Kidney (tissue), 14 donors: ENCODE data around the gene MIGA2. TPM values are rescaled to one million over a fixed set of nuclear protein-coding genes. Genes with fewer than 3 reads are reported as not detected.

ENCODE experiments used
- DNase-seq, 5 donors: peaks; one replicate each; pipeline ENCODE4 v3.0.0-alpha.2; 2013 to 2020
- FAIRE-seq: peaks from 2 replicates; lab custom pipeline; 2012; peaks lifted over from hg19 to GRCh38; lab: Jason Lieb, UNC
- H3K27ac ChIP-seq, 2 donors: one replicate each; pipeline ENCODE4 v1.7.0; 2013; ENCODE audit warnings: low read depth in 2 of 2, low read length in 2 of 2, inconsistent platforms in 1 of 2
- H3K27me3 ChIP-seq: one replicate; pipeline ENCODE4 v1.7.1; 2013; ENCODE audit warnings: low read length, inconsistent platforms; ENCODE audit not compliant: control insufficient read depth, insufficient read depth
- H3K36me3 ChIP-seq, 3 donors: one replicate each; pipeline versions ENCODE4 v1.7.0 to v1.7.1; 2013; ENCODE audit warnings: low read length in 3 of 3, control low read depth in 1 of 3, inconsistent platforms in 1 of 3; ENCODE audit not compliant: insufficient read depth in 3 of 3, control insufficient read depth in 2 of 3
- H3K4me1 ChIP-seq, 3 donors: one replicate each; pipeline versions ENCODE4 v1.7.0 to v1.7.1; 2013; ENCODE audit warnings: low read length in 3 of 3, inconsistent platforms in 1 of 3, low read depth in 1 of 3; ENCODE audit not compliant: control insufficient read depth in 2 of 3, insufficient read depth in 2 of 3
- H3K4me3 ChIP-seq, 3 donors: one replicate each; pipeline versions ENCODE4 v1.7.0 to v1.8.1; 2013; ENCODE audit warnings: low read length in 3 of 3, control low read depth in 1 of 3, inconsistent platforms in 1 of 3
- H3K9ac ChIP-seq, 3 donors: one replicate each; pipeline versions ENCODE4 v1.7.0 to v1.7.1; 2013; ENCODE audit warnings: low read length in 3 of 3, control low read depth in 1 of 3, inconsistent platforms in 1 of 3
- H3K9me3 ChIP-seq, 3 donors: one replicate each; pipeline versions ENCODE4 v1.7.0 to v1.7.1; 2013; ENCODE audit warnings: low read length in 3 of 3, control low read depth in 1 of 3, inconsistent platforms in 1 of 3; ENCODE audit not compliant: control insufficient read depth in 2 of 3, insufficient read depth in 1 of 3
- intact Hi-C: fragments of 100-400 bp; cut with DNase I; formaldehyde crosslinking; loops from one replicate; pipeline ENCODE4 v1.11.1; 2022
- polyA plus RNA-seq: library from polyadenylated mRNA; stranded (reverse); fragments of 350-450 nt; fragmentation: Illumina TruSeq; extraction: RNeasy Lipid Tissue Mini Kit (QIAGEN cat#74804); gene quantifications from one replicate; pipeline ENCODE4 v1.2.3, GENCODE V29; 2014; ENCODE audit warnings: low read depth, low replicate concordance; ENCODE audit not compliant: insufficient read depth
- total RNA-seq: library from RNA; stranded (reverse); fragmentation: NEBNext Ultra II Directional; extraction: Animal tissue kit (Norgen Biotek cat#: 25700); gene quantifications from one replicate; pipeline ENCODE4 v1.2.1, GENCODE V29; 2021
- TF ChIP-seq, protein P1 (sequence below): IDR thresholded peaks from 3 replicates; pipeline ENCODE4 v1.5.1; 2012; ENCODE audit warnings: mild to moderate bottlenecking, moderate library complexity, borderline replicate concordance; ENCODE audit not compliant: insufficient read depth; ENCODE audit errors: extremely low read depth
- donor health status: control.
- donor health status: control.
- donor health status: control.
- donor health status: control.
- donor health status: control.
- donor health status: DM: yes; HTN: yes; CAD: no.
- donor health status: Normal renal cell carcinoma (clear cell type).

MIGA2 gene
- total and polyA plus RNA-seq, 2 donors from 2014 or later, result 26.1 to 29.9 TPM

DNA sequence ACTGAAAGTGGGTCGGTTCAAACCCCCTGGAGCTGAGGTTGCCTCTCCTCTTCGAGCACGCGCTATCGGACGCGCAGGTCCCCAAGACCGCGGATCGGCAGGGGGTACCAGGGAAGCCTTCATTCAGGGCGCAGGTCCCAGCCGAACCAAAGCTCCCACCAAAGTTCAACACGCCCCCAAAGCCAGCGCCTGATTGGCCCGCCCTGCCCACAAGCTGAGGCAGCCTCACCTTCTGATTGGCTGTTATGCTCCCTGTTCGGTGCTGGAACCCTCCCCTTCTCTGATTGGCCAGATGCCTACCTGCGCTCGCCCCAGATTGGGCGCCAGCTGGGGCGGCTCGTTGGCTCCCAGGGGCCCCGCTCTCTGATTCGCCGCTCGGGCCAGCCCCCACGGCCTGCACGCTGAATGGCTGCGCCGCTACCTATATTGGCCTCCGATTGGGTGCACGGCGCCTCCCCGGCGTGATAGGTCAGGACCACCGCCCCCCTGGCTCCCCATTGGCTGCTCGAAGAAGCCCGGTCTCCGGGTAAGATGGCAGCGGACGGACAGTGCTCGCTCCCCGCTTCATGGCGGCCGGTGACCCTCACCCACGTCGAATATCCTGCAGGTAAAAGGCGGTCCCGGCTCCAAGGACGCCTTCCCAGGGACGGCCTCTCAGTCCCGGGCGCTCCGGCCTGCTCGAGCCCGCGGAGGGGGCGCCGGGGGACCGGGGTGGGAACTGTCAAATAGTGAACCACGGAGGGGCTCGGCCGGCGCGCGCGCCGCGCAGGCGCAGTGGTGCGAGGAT is 44.4 kb downstream of the MIGA2 start, which contains the start of gene DOLPP1:
Gene DOLPP1, plus strand, starts transcription at position 511 of the 787 bp plus-strand sequence. Its CDS starts 21 bp downstream, at position 532.
- Histone ChIP-seq H3K36me3 (peaks cover 0 to 8% (median 2%) of the 10 kb centered on the region in 3 donors), H3K9ac (peak within 1 kb of the TSS; percentile 71 to 81 (median 77)), H3K4me1 (peaks cover 0 to 18% (median 15%) of the 10 kb centered on the region in 3 donors), H3K9me3 (no peaks in the 10 kb centered on the region), H3K4me3 (peak within 1 kb of the TSS; percentile 77 to 93 (median 81)), H3K27me3 (no peaks in the 10 kb centered on the region), H3K27ac (peak within 1 kb of the TSS; percentile 52 to 63)
- TF ChIP-seq, protein P1, sequence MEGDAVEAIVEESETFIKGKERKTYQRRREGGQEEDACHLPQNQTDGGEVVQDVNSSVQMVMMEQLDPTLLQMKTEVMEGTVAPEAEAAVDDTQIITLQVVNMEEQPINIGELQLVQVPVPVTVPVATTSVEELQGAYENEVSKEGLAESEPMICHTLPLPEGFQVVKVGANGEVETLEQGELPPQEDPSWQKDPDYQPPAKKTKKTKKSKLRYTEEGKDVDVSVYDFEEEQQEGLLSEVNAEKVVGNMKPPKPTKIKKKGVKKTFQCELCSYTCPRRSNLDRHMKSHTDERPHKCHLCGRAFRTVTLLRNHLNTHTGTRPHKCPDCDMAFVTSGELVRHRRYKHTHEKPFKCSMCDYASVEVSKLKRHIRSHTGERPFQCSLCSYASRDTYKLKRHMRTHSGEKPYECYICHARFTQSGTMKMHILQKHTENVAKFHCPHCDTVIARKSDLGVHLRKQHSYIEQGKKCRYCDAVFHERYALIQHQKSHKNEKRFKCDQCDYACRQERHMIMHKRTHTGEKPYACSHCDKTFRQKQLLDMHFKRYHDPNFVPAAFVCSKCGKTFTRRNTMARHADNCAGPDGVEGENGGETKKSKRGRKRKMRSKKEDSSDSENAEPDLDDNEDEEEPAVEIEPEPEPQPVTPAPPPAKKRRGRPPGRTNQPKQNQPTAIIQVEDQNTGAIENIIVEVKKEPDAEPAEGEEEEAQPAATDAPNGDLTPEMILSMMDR, result no peak
- intact Hi-C loops, result no loop called here
- DNase-seq (peak; percentile 100), FAIRE-seq (peak; percentile 96)

DNA sequence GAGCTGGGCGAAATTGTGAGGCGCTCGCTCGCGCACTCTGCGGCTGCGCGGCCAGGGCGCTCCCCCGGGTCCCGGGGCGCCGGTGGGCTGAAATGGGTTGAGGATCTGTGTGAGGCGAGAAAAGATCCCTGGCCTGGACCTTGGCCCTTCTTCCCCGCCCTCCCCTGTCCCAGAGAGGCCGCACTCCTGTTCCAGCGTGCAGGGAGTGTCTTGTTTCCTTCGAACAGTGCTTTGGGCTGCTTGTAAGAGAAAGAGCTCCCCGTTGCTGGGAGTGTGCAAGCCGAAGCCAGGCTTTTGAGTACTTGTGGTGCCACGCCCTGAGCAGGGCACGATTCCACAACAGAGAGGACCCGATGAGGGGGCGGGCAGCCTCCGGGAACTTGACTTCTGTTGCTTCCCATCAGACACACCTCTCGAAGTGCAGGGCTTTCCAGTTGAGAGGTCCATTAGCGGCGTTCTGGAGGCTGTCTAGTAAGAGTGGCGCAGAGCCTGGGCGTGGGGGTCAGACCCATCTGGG is 45.0 kb downstream of the MIGA2 start:
- Histone ChIP-seq H3K4me1 (peaks cover 0 to 18% (median 15%) of the 10 kb centered on the region in 3 donors), H3K9me3 (no peaks in the 10 kb centered on the region), H3K36me3 (peaks cover 0 to 14% (median 6%) of the 10 kb centered on the region in 3 donors), H3K27ac (peak overlapping the region; percentile 52 to 63), H3K9ac (peak overlapping the region; percentile 24 to 75 (median 71)), H3K4me3 (peak overlapping the region; percentile 49 to 93 (median 62)), H3K27me3 (no peaks in the 10 kb centered on the region)
- intact Hi-C loops, result no loop called here
- DNase-seq (no peak), FAIRE-seq (no peak)
- TF ChIP-seq, protein P1, result no peak

DNA sequence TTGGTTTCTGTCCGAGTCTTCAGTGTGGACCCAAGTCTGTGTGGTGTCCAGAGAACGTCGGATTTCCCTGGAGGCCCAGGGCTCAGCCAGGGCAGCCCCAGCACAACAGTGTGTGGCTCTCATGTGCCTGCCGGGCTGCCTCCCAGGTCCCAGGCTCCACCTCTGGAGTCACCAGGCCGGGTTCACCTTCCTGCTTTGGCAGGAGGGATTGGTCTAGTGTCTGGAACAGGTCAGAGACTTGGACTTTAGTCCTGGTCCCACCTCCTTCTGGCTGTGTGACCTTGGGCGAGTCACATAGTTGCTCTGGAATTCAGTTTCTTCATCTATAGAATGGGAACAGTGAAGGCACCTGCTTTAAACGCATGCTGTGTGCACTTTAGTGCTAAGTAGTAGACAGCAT is 47.7 kb downstream of the MIGA2 start:
- intact Hi-C loops, result no loop called here
- no peaks in the 10 kb centered on the region for H3K27me3 ChIP-seq
- H3K9me3 ChIP-seq, result no peaks in the 10 kb centered on the region
- TF ChIP-seq, protein P1, result no peak
- H3K4me1 ChIP-seq, result peaks cover 0 to 18% (median 15%) of the 10 kb centered on the region in 3 donors
- H3K4me3 ChIP-seq, result no peak overlapping the region
- FAIRE-seq (no peak), DNase-seq (no peak)
- H3K9ac ChIP-seq, result no peak overlapping the region
- H3K27ac ChIP-seq, result no peak overlapping the region
- peaks cover 0 to 20% (median 12%) of the 10 kb centered on the region in 3 donors for H3K36me3 ChIP-seq
